ENCODE data around the gene TCTN2.

DNA sequence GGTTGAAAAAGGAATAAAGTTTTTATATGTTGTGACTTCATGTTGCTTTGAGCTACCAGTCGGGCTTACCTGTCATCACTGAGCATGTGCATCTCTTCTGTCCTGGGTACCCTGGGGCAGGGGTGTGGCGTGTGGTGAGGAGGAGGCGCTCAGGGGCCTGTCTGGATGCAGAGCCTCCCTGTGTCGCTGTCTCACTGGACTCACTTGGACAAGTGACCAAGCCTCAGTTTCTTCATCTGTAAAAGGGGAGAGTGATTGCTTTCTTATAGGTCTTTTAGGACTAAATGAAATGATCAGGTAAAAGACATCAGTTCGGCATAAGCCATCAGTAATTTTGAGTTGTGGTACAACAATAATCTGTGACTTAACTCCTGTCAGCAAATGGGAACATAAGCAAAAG lies 63.4 kb downstream of the TCTN2 start:
- TF ChIP-seq, protein P1, sequence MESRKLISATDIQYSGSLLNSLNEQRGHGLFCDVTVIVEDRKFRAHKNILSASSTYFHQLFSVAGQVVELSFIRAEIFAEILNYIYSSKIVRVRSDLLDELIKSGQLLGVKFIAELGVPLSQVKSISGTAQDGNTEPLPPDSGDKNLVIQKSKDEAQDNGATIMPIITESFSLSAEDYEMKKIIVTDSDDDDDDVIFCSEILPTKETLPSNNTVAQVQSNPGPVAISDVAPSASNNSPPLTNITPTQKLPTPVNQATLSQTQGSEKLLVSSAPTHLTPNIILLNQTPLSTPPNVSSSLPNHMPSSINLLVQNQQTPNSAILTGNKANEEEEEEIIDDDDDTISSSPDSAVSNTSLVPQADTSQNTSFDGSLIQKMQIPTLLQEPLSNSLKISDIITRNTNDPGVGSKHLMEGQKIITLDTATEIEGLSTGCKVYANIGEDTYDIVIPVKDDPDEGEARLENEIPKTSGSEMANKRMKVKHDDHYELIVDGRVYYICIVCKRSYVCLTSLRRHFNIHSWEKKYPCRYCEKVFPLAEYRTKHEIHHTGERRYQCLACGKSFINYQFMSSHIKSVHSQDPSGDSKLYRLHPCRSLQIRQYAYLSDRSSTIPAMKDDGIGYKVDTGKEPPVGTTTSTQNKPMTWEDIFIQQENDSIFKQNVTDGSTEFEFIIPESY (IDR thresholded peaks at IDR 0.05; ENCODE audit: extremely low read depth, insufficient replicate concordance, low read length): no peak
- TF ChIP-seq POLR2A (IDR thresholded peaks at IDR 0.05; ENCODE audit: borderline replicate concordance, extremely low read depth, insufficient read depth, insufficient read length): no peak
- TF ChIP-seq, protein P2, sequence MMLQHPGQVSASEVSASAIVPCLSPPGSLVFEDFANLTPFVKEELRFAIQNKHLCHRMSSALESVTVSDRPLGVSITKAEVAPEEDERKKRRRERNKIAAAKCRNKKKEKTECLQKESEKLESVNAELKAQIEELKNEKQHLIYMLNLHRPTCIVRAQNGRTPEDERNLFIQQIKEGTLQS (IDR thresholded peaks at IDR 0.05): no peak
- TF ChIP-seq SRF (IDR thresholded peaks at IDR 0.05; ENCODE audit: low read depth): no peak
- no peak for TF ChIP-seq EZH2phosphoT487 (IDR thresholded peaks at IDR 0.05; ENCODE audit: borderline replicate concordance)
- TF ChIP-seq YY1 (IDR thresholded peaks at IDR 0.05; ENCODE audit: extremely low read depth, insufficient replicate concordance, low read depth, low read length): no peak
- no peak for TF ChIP-seq EZH2 (IDR thresholded peaks at IDR 0.05)
- TF ChIP-seq, protein P3, sequence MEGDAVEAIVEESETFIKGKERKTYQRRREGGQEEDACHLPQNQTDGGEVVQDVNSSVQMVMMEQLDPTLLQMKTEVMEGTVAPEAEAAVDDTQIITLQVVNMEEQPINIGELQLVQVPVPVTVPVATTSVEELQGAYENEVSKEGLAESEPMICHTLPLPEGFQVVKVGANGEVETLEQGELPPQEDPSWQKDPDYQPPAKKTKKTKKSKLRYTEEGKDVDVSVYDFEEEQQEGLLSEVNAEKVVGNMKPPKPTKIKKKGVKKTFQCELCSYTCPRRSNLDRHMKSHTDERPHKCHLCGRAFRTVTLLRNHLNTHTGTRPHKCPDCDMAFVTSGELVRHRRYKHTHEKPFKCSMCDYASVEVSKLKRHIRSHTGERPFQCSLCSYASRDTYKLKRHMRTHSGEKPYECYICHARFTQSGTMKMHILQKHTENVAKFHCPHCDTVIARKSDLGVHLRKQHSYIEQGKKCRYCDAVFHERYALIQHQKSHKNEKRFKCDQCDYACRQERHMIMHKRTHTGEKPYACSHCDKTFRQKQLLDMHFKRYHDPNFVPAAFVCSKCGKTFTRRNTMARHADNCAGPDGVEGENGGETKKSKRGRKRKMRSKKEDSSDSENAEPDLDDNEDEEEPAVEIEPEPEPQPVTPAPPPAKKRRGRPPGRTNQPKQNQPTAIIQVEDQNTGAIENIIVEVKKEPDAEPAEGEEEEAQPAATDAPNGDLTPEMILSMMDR (IDR thresholded peaks at IDR 0.05 in 2 of 3, conservative IDR thresholded peaks at IDR 0.05 in 1 of 3; ENCODE audit: borderline replicate concordance in 1 of 3, insufficient read depth in 1 of 3, low read depth in 2 of 3, low read length in 2 of 3): no peak
- no peak for TF ChIP-seq SIN3A (IDR thresholded peaks at IDR 0.05; ENCODE audit: low read depth)
- TF ChIP-seq POLR2AphosphoS5 (IDR thresholded peaks at IDR 0.05; ENCODE audit: low read depth, low read length): no peak
- no peak for TF ChIP-seq SP1 (IDR thresholded peaks at IDR 0.05; ENCODE audit: low read depth)
- no peak for TF ChIP-seq RAD21 (IDR thresholded peaks at IDR 0.05; ENCODE audit: low read depth)

Data from HCT116 (cell line).